K562 (cell line): Measurements from ENCODE around the gene ANKDD1A. TPM values are rescaled to one million over a fixed set of nuclear protein-coding genes. Genes with fewer than 3 reads are reported as not detected.

ENCODE experiments used
- ATAC-seq: fragments of 200-7000 bp; cut with Tn5 transposase; 3 replicates; pipeline ENCODE4 v1.9.1; 2020; ENCODE audit warnings: moderate library complexity
- BruUV-seq: library from RNA; stranded (reverse); fragments of 400-500 nt; replicated peaks from 2 replicates; lab custom pipeline; 2021; lab: Mats Ljungman, UMichigan
- CTCF ChIA-PET: fragments of 300-600 bp; formaldehyde crosslinking; extraction: SDS; loops from one replicate; lab custom pipeline; 2021; ENCODE audit warnings: low intra/inter-chr PET ratio; lab: Yijun Ruan, JAX
- POLR2A ChIA-PET: fragments of 300-600, 350-650 bp; sonication (Branson Sonifier 250); formaldehyde crosslinking; extraction: SDS; loops from one replicate; lab custom pipeline; 2021; ENCODE audit warnings: antibody characterized with exemption, inconsistent platforms; lab: Yijun Ruan, JAX
- DNase-seq, 4 experiments: peaks; one replicate each; pipeline versions ENCODE4 v3.0.0 to v3.0.0-alpha.2; 2011 to 2018; ENCODE audit warnings: low spot score in 3 of 4, mixed read lengths in 3 of 4; ENCODE audit errors: extremely low read depth in 1 of 4
- FAIRE-seq: peaks from 2 replicates; lab custom pipeline; 2011; peaks lifted over from hg19 to GRCh38; lab: Jason Lieb, UNC
- H2AFZ ChIP-seq: 2 replicates; pipeline ENCODE4 v1.6.0; 2011; ENCODE audit warnings: low read depth, low read length, control low read depth, inconsistent platforms
- H3K27ac ChIP-seq: fragments of 200-600 bp; 3 replicates; pipeline ENCODE4 v1.8.0; 2011; ENCODE audit warnings: low read depth, mild to moderate bottlenecking, control low read depth, inconsistent platforms, low read length, moderate library complexity, mixed read lengths; ENCODE audit errors: extremely low read depth
- H3K27me3 ChIP-seq, 2 experiments: fragments of 300-600 bp in 1 of 2; 2 replicates in 1 of 2; 3 replicates in 1 of 2; pipeline versions ENCODE4 v1.6.0 to v1.8.0; 2011; ENCODE audit warnings: inconsistent platforms in 2 of 2, low read length in 2 of 2, mild to moderate bottlenecking in 1 of 2, mixed read lengths in 1 of 2, moderate library complexity in 1 of 2; ENCODE audit not compliant: control insufficient read depth in 2 of 2, insufficient read depth in 2 of 2
- H3K36me3 ChIP-seq: fragments of 300-600 bp; 3 replicates; pipeline ENCODE4 v1.8.0; 2011; ENCODE audit warnings: mild to moderate bottlenecking, low read length, inconsistent platforms; ENCODE audit not compliant: control insufficient read depth, insufficient read depth
- H3K4me1 ChIP-seq, 2 experiments: fragments of 200-600 bp in 1 of 2; replicated peaks in 1 of 2; 2 replicates in 1 of 2; 3 replicates in 1 of 2; pipeline versions ENCODE4 v1.5.1 to v1.8.0; 2011; ENCODE audit warnings: inconsistent platforms in 2 of 2, low read length in 2 of 2, mild to moderate bottlenecking in 1 of 2, mixed read lengths in 1 of 2, moderate library complexity in 1 of 2; ENCODE audit not compliant: control insufficient read depth in 2 of 2, insufficient read depth in 2 of 2
- H3K4me2 ChIP-seq: 2 replicates; pipeline ENCODE4 v1.6.1; 2011; ENCODE audit warnings: low read length, control low read depth, inconsistent platforms, mixed read lengths; ENCODE audit not compliant: insufficient read depth
- H3K4me3 ChIP-seq: fragments of 200-600 bp; sonication (generic), shearing (Covaris generic); 2 replicates; pipeline ENCODE4 v1.5.1; 2016; ENCODE audit warnings: control low read depth, inconsistent platforms
- H3K79me2 ChIP-seq: fragments of 200-600 bp; 3 replicates; pipeline ENCODE4 v1.8.0; 2011; ENCODE audit warnings: low read length, inconsistent platforms; ENCODE audit not compliant: control insufficient read depth, insufficient read depth
- H3K9ac ChIP-seq, 2 experiments: 2 replicates each; pipeline versions ENCODE4 v1.6.0 to v1.6.1; 2011; ENCODE audit warnings: low read depth in 2 of 2, low read length in 2 of 2, control low read depth in 1 of 2, inconsistent platforms in 1 of 2, mild to moderate bottlenecking in 1 of 2, mixed read lengths in 1 of 2; ENCODE audit not compliant: insufficient read depth in 1 of 2
- H3K9me1 ChIP-seq: one replicate; pipeline ENCODE4 v1.6.0; 2011; ENCODE audit warnings: inconsistent platforms, mild to moderate bottlenecking, low read length, moderate library complexity; ENCODE audit not compliant: control insufficient read depth, insufficient read depth
- H3K9me3 ChIP-seq: replicated peaks from 2 replicates; pipeline ENCODE4 v1.5.1; 2011; ENCODE audit warnings: low read depth, low read length, inconsistent platforms; ENCODE audit not compliant: control insufficient read depth, insufficient read depth
- H4K20me1 ChIP-seq: replicated peaks from 2 replicates; pipeline ENCODE4 v1.6.1; 2011; ENCODE audit warnings: low read length, inconsistent platforms, mixed read lengths; ENCODE audit not compliant: control insufficient read depth, insufficient read depth
- ATF6 ChIP-seq: sonication (generic); formaldehyde crosslinking; IDR thresholded peaks from 2 replicates; pipeline ENCODE4 v1.4.0; 2020; ENCODE audit warnings: mild to moderate bottlenecking, missing genetic modification reagents
- HOXB6 ChIP-seq: fragments of 250-450 bp; sonication (Bioruptor Pico); IDR thresholded peaks from 2 replicates; pipeline ENCODE4 v1.5.1; 2022; ENCODE audit warnings: mild to moderate bottlenecking, borderline replicate concordance
- NCOR1 ChIP-seq: fragments of 450-650 bp; IDR thresholded peaks from 2 replicates; pipeline ENCODE4 v1.6.1; 2016; ENCODE audit warnings: mild to moderate bottlenecking, moderate library complexity
- PHTF2 ChIP-seq: fragments of 250-450 bp; sonication (Bioruptor Pico); IDR thresholded peaks from 2 replicates; pipeline ENCODE4 v1.5.0; 2021; ENCODE audit warnings: mild to moderate bottlenecking
- RBM34 ChIP-seq: fragments of 200-400 bp; formaldehyde crosslinking; IDR thresholded peaks from 2 replicates; pipeline ENCODE4 v1.6.1; 2018; ENCODE audit warnings: low read length, borderline replicate concordance; ENCODE audit not compliant: insufficient read depth
- SMC3 ChIP-seq: conservative IDR thresholded peaks from 2 replicates; pipeline ENCODE4 v1.6.1; 2011; ENCODE audit warnings: low read depth, low read length, improper control_type of control experiment; ENCODE audit not compliant: insufficient read depth
- SNRNP70 ChIP-seq: fragments of 200-400 bp; formaldehyde crosslinking; optimal IDR thresholded peaks from 2 replicates; pipeline ENCODE3; 2017; ENCODE audit warnings: low read depth, low read length
- SRF ChIP-seq, 2 experiments: fragments of 250-450, 450-650 bp in 1 of 2; sonication (Bioruptor Pico) in 1 of 2; sonication (generic) in 1 of 2; formaldehyde crosslinking; IDR thresholded peaks; 2 replicates each; pipeline versions ENCODE4 v1.5.0 to v1.5.1; 2020 to 2022; ENCODE audit warnings: mild to moderate bottlenecking in 1 of 2, missing genetic modification reagents in 1 of 2
- ZNF133 ChIP-seq: fragments of 250-450 bp; sonication (Bioruptor Pico); IDR thresholded peaks from 2 replicates; pipeline ENCODE4 v1.4.0; 2020; ENCODE audit warnings: mild to moderate bottlenecking
- ZNF444 ChIP-seq: fragments of 250-450 bp; sonication (Bioruptor Pico); IDR thresholded peaks from 2 replicates; pipeline ENCODE4 v1.4.0; 2020; ENCODE audit warnings: mild to moderate bottlenecking, moderate library complexity
- ZNF639 ChIP-seq, 2 experiments: fragments of 200-800 bp in 1 of 2; sonication (Bioruptor generic) in 1 of 2; sonication (generic) in 1 of 2; formaldehyde crosslinking in 1 of 2; IDR thresholded peaks in 1 of 2; conservative IDR thresholded peaks in 1 of 2; 2 replicates each; pipeline versions ENCODE4 v1.5.0 to v1.6.1; 2016 to 2020; ENCODE audit warnings: missing compliant biosample characterization in 1 of 2, missing genetic modification characterization in 1 of 2, missing genetic modification reagents in 1 of 2
- ZNF785 ChIP-seq: fragments of 250-450 bp; sonication (Bioruptor Pico); IDR thresholded peaks from 2 replicates; pipeline ENCODE4 v1.4.0; 2020; ENCODE audit warnings: mild to moderate bottlenecking
- WGBS: fragments of 100-300 bp; shearing (Covaris generic); methylation state at CpG from one replicate; pipeline ENCODE4 v1.1.6; 2016; ENCODE audit warnings: low coverage, mixed read lengths; ENCODE audit not compliant: insufficient coverage; ENCODE audit errors: missing lambda C conversion rate; 5-methylcytosine and 5-hydroxymethylcytosine counted together
- in situ Hi-C: fragments of 300-500 bp; cut with MboI; formaldehyde crosslinking; loops from 4 replicates; pipeline ENCODE4 v1.15.0; 2018; ENCODE audit warnings: inconsistent platforms, mixed read lengths
- intact Hi-C: fragments of 100-400 bp; cut with micrococcal nuclease; formaldehyde crosslinking; loops from 2 replicates; pipeline ENCODE4 v1.14.2; 2022
- polyA plus RNA-seq, 8 experiments: library from polyadenylated mRNA; depleted of rRNA in 4 of 8; stranded (reverse) in 5 of 8; unstranded in 3 of 8; fragments of >200 nt; fragmentation: Nextera tagmentation in 2 of 8; fragmentation: Illumina TruSeq in 1 of 8; extraction: Ambion mirVana in 2 of 8; extraction: Trizol in 1 of 8; gene quantifications; 2 replicates each; pipeline versions ENCODE4 v1.2.1 to v1.2.3, GENCODE V29; 2011 to 2014; ENCODE audit warnings: inconsistent platforms in 1 of 8, missing spikeins in 1 of 8
- total RNA-seq, 7 experiments: library from RNA; depleted of rRNA in 6 of 7; stranded (reverse); fragments of >200 nt in 6 of 7; fragmentation: Illumina TruSeq in 2 of 7; extraction: Trizol in 2 of 7; gene quantifications; 2 replicates each; pipeline versions ENCODE4 v1.2.1 to v1.2.3, GENCODE V29; 2011 to 2021; ENCODE audit warnings: low replicate concordance in 1 of 7

Gene ANKDD1A
- total and polyA plus RNA-seq, 9 of the 15 experiments (the other 6 are each of a cell fraction or from before 2014, with no cell fraction given) = 0.08 to 0.80 (median 0.43) TPM

- Histone ChIP-seq H4K20me1 (no peaks in the 10 kb centered on the region), H3K36me3 (peaks cover 64% of the 10 kb centered on the region), H3K27ac (no peak overlapping the region), H2AFZ (no peak overlapping the region), H3K4me2 (no peak overlapping the region), H3K9me3 (no peaks in the 10 kb centered on the region), H3K9me1 (no peaks in the 10 kb centered on the region), H3K4me3 (no peak overlapping the region), H3K4me1 (no peaks in the 10 kb centered on the region), H3K9ac (no peak overlapping the region), H3K27me3 (no peaks in the 10 kb centered on the region), H3K79me2 (no peaks in the 10 kb centered on the region)
- no peak for FAIRE-seq
- no TSS peak for BruUV-seq
- no peak for DNase-seq
- POLR2A ChIA-PET = interaction anchor here (0.7 to 1.8 kb wide), 5 partner anchors 9 to 1871 kb away, joined by 3 to 5 read pairs (median 4); no protein-coding TSS in a partner anchor
- WGBS = 99% methylated on average over 7 of the region's 7 CpGs
- CTCF ChIA-PET = interaction anchor here (0.6 kb wide), 1 partner anchor 174 kb away, joined by 3 read pairs; no protein-coding TSS in a partner anchor
- intact Hi-C loops (no loop called here), in situ Hi-C loops (no loop called here)
- no peak for ATAC-seq
- TF ChIP-seq SNRNP70 (no peak), ZNF444 (no peak), SMC3 (no peak), ZNF133 (CRISPR knock-in tag) (no peak), RBM34 (no peak), ZNF785 (CRISPR knock-in tag) (no peak), HOXB6 (CRISPR knock-in tag) (no peak), PHTF2 (CRISPR knock-in tag) (no peak), ATF6 (CRISPR knock-in tag) (no peak), SRF (CRISPR knock-in tag; IDR thresholded peaks at IDR 0.05) (no peak), NCOR1 (no peak), ZNF639 (CRISPR knock-in tag; conservative IDR thresholded peaks at IDR 0.05 in 1 of 2, IDR thresholded peaks at IDR 0.05 in 1 of 2) (no peak)
These were observed 59.0 kb downstream of the ANKDD1A start for GRCh38 chr15:64970698-64971097.
